Brain microvascular endothelial cell (primary cell): ENCODE data around the gene EMC9.

Experiments used
- DNase-seq: peaks from one replicate; pipeline ENCODE4 v3.0.0-alpha.2; 2020
- H3K27ac ChIP-seq: fragments of 250-450 bp; sonication (Bioruptor Pico); 2 replicates; pipeline ENCODE4 v1.5.1; 2020; ENCODE audit warnings: mild to moderate bottlenecking, moderate library complexity
- H3K27me3 ChIP-seq: fragments of 250-450 bp; sonication (Bioruptor Pico); replicated peaks from 2 replicates; pipeline ENCODE4 v1.5.1; 2020; ENCODE audit warnings: mild to moderate bottlenecking
- H3K36me3 ChIP-seq: fragments of 250-450 bp; sonication (Bioruptor Pico); replicated peaks from 2 replicates; pipeline ENCODE4 v1.5.1; 2020; ENCODE audit warnings: mild to moderate bottlenecking
- H3K4me3 ChIP-seq: 2 replicates; pipeline ENCODE4 v1.5.1; 2011; ENCODE audit warnings: low read depth, mild to moderate bottlenecking, control low read depth, low read length, moderate library complexity
- in situ Hi-C: cut with HindIII; loops from 2 replicates; pipeline ENCODE4 v1.10.0; 2017; ENCODE audit warnings: low sequenced_read_pairs, low pct_ligation_motif_present
- TF ChIP-seq, protein P1 (sequence below): IDR thresholded peaks from 2 replicates; pipeline ENCODE4 v1.5.1; 2011; ENCODE audit warnings: low read depth, mild to moderate bottlenecking, moderate library complexity, low read length, control low read depth, inconsistent platforms; ENCODE audit errors: missing control alignments

Gene EMC9

DNA sequence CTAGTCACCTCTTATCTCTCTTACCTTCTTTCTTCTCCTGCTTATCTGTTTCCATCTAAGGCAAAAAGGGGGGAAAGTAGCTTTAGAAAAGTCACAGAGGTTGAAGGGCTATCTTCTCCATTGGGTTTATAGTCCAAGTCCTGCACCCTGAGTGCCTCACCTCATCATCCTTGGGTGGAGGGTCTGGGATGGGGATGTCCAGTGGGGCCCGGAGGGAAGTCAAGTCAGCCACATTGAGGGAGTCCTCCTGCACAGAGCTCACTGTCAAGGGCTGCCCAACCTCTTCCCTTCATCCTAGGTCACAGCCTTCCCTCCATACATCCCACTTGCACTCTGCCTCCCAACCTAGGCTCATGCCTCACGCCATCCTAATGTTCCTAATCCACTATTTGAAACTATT is 3.8 kb upstream of the EMC9 start:
- no peak overlapping the region for H3K27ac ChIP-seq
- TF ChIP-seq, protein P1, sequence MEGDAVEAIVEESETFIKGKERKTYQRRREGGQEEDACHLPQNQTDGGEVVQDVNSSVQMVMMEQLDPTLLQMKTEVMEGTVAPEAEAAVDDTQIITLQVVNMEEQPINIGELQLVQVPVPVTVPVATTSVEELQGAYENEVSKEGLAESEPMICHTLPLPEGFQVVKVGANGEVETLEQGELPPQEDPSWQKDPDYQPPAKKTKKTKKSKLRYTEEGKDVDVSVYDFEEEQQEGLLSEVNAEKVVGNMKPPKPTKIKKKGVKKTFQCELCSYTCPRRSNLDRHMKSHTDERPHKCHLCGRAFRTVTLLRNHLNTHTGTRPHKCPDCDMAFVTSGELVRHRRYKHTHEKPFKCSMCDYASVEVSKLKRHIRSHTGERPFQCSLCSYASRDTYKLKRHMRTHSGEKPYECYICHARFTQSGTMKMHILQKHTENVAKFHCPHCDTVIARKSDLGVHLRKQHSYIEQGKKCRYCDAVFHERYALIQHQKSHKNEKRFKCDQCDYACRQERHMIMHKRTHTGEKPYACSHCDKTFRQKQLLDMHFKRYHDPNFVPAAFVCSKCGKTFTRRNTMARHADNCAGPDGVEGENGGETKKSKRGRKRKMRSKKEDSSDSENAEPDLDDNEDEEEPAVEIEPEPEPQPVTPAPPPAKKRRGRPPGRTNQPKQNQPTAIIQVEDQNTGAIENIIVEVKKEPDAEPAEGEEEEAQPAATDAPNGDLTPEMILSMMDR: no peak
- H3K4me3 ChIP-seq: no peak overlapping the region
- DNase-seq: no peak
- in situ Hi-C loops: no loop called here
- no peaks in the 10 kb centered on the region for H3K27me3 ChIP-seq
- peaks cover 15% of the 10 kb centered on the region for H3K36me3 ChIP-seq

- in situ Hi-C loops: no loop called here
- H3K36me3 ChIP-seq: peaks cover 8% of the 10 kb centered on the region
- H3K4me3 ChIP-seq: no peak overlapping the region
- no peaks in the 10 kb centered on the region for H3K27me3 ChIP-seq
- DNase-seq: no peak
- TF ChIP-seq, protein P1: no peak
- H3K27ac ChIP-seq: no peak overlapping the region
Measured at GRCh38 chr14:24144451-24144850, 3.1 kb upstream of the EMC9 start.

GRCh38 chr14:24143511-24143910 is 2.1 kb upstream of the EMC9 start:
- no peaks in the 10 kb centered on the region for H3K27me3 ChIP-seq
- H3K27ac ChIP-seq: no peak overlapping the region
- in situ Hi-C loops: no loop called here
- H3K36me3 ChIP-seq: peaks cover 7% of the 10 kb centered on the region
- TF ChIP-seq, protein P1: no peak
- no peak overlapping the region for H3K4me3 ChIP-seq
- peak; percentile 68 for DNase-seq

- DNase-seq: no peak
- H3K27ac ChIP-seq: no peak overlapping the region
- in situ Hi-C loops: no loop called here
- H3K4me3 ChIP-seq: no peak overlapping the region
- H3K36me3 ChIP-seq: peaks cover 16% of the 10 kb centered on the region
- TF ChIP-seq, protein P1: no peak
- no peaks in the 10 kb centered on the region for H3K27me3 ChIP-seq
Measured at GRCh38 chr14:24139272-24139934, 2.0 kb downstream of the EMC9 start.

DNA sequence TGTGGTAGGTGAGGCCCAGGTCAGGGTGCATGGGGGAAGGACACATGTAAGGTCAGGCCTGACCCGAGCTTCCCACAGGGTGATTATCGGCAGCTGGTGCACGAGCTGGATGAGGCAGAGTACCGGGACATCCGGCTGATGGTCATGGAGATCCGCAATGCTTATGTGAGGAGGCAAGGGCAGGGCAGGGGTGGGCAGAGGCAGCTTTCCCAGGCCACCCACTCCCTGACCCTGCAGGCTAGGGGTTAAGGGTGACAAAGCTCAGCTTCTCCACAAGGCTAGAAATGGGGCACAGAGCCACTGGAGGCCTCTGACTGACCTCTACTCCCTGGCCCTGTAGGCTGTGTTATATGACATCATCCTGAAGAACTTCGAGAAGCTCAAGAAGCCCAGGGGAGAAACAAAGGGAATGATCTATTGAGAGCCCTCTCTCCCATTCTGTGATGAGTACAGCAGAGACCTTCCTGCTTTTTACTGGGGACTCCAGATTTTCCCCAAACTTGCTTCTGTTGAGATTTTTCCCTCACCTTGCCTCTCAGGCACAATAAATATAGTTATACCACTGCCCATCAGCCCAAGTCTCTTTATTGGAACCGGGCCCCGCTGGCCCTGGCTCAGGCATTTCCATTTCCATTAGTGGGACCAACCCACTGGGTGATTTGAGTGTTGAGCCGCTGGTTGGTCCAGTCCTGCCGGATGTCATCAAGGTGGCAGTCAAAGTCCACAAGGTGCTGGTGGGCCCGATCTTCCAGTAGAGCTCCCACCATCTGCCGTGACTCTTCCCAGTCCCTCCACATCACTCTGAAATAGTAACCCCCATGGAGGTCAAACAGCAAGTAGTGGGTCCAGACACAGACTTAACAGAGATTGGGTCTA is 2.8 kb downstream of the EMC9 start:
- TF ChIP-seq, protein P1: no peak
- in situ Hi-C loops: no loop called here
- Histone ChIP-seq H3K27ac (no peak overlapping the region), H3K4me3 (no peak overlapping the region), H3K36me3 (peaks cover 11% of the 10 kb centered on the region), H3K27me3 (no peaks in the 10 kb centered on the region)
- DNase-seq: no peak
